Measurements from ENCODE around the gene SUPT20H.

DNA sequence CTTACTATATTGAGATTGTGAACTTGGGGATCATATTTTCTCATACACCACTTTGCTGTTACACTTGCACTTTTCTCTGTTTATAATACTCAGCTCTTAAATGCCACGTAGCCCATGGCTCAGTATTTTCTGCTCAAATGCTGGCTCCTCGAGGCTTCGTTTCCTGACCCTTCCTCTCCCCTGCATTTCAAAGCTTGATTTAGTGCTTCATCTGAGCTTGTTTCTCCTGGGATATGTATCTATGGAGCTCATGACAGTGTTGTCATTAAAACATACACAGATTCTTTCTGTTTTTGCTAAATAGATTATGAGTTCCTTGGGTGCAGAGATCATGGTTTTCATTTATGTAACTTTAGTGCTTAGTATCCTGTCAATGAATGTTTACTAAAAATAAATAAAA, 34.6 kb upstream of the SUPT20H start:
- TF ChIP-seq GLIS3 (CRISPR knock-in tag; IDR thresholded peaks at IDR 0.05) (no peak), ARNTL (CRISPR knock-in tag; IDR thresholded peaks at IDR 0.05; ENCODE audit: borderline replicate concordance, low read depth) (no peak)

All from SK-N-SH treated with all-trans-retinoic acid at 6 μM for 48 hours (cell line).